GM21825 (cell line): ENCODE data around the gene PLXNB3.

Experiments
- ATAC-seq: cut with Tn5 transposase; IDR thresholded peaks from one replicate; pipeline ENCODE4 v1.9.1; 2021; ENCODE audit warnings: mild to moderate bottlenecking, moderate library complexity; ENCODE audit not compliant: unreplicated experiment

The PLXNB3 gene

DNA sequence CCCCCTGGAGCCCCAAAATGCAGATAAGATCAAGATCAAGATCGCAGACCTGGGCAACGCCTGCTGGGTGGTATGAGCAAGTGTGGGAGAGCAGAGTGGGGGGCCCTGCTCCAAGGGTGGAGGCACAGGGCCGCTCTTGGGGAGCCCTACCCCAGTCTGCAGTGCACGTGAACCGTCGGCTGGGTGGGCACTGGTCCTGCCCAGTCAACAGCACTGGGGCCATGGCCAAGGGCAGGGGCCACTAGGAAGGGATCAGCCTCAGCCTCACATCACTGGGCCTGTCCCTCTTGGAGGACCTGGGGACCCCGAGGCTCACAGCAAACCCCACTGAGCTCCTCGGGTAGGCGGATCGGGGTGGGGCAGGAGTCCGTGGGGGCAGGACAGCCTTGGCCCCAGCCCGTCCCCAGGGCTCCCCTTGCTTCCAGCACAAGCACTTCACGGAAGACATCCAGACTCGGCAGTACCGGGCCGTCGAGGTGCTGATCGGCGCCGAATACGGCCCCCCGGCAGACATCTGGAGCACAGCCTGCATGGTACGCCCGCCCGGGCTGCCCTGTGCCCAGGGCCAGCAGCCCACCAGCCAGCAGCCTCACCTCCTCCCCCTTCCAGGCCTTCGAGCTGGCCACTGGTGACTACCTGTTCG lies 20.4 kb downstream of the PLXNB3 start:
- no peak for ATAC-seq

DNA sequence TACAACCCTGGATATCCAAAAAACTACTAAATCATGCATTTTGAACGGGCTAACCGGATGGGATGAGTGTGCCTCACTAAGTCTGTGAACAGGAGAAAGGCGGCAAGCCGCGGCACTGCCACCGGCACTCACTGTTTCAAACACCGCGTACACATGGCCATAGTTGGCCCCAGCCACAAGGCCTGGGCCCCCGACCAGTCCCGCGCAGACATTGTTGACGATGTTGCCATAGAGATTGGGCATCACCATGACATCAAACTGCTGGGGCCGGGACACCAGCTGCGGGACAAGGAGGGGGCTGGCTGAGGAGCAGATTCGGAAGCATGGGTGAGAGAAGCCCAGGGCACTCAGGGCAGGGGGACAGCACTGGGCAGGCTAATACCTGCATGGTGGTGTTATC lies 22.6 kb downstream of the PLXNB3 start:
- ATAC-seq, result no peak

DNA sequence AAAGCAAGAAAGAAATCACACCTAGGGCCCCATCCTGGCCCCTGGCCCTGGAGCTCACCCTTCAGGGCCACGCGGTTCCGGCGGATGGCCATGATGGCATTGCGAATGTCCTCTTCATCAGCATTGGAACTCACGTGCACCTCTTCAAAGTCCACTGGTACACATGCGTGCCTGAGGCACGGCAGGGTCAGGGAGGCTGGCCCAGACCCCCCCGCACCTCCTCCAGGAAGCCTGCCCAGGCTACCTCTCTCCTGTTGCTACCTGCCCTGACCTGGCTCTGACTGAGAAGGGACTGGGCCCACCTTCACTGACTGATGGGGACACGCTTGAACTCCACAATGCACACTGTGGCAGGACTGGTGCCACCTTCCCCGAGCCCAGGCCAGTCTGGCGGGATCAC lies 25.6 kb downstream of the PLXNB3 start:
- no peak for ATAC-seq

DNA sequence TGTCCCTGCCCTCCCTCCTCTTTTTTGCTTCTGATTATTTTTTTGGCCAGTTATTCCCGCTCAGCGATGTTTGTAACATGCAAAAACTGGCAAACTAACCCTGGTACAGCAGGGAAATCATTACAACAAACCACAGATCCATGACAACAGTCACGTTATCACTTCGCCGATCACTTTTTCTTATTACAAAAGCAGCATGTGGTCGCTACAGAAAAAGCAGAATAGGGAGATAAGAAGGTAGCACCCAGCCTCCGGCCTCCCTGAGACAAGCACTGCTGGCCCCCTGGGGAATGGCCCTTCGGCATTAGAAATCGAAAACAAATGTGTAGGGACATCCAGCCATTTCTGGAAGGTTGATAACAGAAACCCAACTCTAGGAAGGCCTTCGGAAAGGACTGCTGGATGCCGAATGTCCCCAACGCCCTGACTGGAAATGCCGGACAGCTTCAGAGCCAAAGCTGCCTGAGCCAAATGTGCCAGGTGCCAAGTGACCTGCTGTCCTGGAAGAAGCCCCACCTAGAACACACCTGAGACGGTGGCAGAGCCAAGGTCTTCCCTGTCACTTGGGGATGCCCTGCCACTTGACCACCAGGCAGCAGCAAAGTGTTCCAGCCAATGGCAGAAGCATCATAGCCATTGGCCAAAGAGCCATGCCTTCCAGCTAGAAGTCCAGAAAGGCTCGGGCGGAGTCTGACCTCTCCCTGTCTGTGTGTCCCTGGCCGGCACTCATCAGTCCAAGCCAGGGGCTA lies 27.2 kb downstream of the PLXNB3 start:
- no peak for ATAC-seq

DNA sequence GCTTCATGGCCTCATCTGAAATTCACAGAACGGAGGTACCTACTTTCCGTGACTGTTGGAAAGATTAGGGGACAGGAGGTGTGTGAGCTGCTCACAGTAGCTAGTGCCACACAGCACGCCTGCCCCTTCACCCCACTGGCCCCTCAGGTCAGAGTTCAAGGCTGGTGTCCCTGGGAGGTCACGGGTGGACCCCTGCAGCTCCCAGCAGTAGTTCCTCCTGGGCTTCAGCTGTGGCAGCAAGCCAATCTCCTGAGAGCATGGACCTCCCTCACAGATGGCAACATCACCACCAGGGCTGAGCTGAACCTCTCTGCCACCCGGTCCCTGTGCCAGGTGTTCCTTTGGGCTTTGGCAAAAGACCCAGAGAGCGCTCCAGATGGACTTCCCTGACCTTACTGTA lies 28.3 kb downstream of the PLXNB3 start:
- no peak for ATAC-seq

DNA sequence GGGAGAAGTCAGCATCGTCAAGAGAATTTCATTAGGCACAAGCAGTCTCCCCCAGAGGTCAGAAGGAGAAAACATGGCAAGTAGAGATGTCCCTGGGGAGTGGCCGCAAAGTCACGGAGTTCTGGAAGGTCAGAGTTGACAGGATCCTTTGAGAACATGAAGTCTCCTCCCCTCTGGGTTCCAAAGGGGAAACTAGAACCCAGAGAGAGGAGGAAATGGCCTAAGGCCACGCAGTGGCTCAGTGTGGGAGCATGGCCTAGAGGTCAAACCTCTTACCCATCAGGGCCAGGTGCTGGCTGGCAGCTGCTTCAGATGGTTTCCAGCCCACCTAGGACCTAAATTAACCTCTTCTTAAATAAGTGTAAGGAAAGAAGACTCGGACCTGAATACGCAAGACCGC lies 29.2 kb downstream of the PLXNB3 start:
- no peak for ATAC-seq

DNA sequence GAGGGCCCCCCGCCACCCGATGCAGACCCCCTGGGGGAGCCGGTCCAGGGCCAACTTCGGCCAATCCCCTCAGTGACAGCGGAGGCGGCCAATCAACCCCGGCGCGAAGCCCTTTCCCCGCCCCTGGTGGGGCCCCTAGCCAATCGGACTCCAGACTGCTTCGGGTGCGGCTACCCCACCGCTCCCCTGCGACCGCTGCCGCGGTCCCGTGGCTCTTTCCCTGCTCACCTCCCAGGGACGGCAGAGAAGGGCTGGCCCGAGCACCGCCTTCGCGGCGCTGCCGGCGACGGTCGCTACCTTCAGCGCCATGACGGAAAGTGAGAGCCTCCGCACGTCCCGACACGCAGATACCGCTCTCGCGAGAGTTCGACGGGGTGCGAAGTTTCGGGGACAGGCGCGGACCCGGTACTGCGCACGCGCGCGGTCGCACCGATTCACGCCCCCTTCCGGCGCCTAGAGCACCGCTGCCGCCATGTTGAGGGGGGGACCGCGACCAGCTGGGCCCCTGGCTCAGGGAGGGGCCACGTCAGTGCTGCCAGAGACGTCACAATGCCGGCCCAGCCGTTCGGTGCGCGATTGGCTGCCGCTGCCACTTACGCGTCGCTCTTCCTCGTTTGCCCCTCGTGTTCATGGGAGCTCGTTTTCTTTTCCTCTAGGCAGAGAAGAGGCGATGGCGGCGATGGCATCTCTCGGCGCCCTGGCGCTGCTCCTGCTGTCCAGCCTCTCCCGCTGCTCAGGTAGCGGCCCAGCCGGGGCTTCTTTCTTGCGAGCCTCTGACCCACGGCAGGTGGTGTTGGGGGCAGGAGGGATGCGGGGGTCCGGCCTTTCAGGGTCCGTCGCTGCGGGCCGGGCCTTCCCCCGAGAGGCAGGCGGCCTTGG lies 30.2 kb downstream of the PLXNB3 start, which contains the start of the genes IDH3G and SSR4:
TSS of gene IDH3G (minus strand) at position 358 of the 879 bp plus-strand sequence. CDS start at position 309, 49 bp downstream.
TSS of gene SSR4 (plus strand) at position 651 of the 879 bp plus-strand sequence. CDS start at position 671, 20 bp downstream.
- ATAC-seq, result peak; percentile 89

DNA sequence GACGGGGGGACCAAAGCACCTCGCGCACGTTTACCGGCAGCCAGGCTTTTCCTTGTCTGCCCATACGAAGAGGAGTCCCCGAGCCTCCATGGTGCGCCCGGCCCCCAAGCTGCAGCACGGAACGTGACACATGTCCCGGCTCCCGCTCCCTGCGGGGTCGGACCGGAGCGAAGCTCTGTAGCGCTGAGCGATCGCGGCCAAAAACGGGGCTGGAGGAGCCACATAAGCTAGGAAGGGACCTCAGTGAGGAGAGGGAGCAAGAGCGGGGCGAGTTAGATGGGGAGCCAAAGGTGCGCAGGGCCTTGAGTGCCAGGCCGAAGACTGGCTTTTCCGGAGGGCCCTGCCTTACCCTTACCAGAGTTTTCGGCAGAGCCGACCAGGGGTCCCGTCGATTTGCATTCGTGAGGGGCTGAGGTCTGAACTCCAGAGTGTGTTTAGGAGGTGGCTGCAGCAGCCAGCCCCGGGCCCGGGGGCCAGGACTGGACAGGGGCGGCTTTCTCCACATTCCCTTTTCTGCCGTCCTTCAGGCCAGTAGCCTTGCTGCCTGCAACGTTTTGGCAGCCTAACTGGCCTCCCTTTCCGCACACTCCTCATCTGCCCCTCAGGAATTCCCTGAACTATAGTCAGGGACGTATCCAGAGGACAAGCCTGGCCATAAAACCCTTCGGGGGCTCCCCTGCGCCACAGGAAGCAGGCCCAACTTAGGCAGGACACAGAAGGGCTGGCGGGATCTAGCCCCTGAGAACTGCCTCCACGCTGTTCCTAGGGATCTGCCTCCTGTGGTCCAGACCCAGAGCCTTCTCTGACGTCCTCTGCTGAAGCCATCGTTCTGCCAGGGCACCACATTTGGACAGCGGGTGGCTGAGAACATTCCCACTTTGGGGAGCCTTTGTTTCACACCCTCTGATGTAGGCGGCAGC lies 31.1 kb downstream of the PLXNB3 start:
- no peak for ATAC-seq

DNA sequence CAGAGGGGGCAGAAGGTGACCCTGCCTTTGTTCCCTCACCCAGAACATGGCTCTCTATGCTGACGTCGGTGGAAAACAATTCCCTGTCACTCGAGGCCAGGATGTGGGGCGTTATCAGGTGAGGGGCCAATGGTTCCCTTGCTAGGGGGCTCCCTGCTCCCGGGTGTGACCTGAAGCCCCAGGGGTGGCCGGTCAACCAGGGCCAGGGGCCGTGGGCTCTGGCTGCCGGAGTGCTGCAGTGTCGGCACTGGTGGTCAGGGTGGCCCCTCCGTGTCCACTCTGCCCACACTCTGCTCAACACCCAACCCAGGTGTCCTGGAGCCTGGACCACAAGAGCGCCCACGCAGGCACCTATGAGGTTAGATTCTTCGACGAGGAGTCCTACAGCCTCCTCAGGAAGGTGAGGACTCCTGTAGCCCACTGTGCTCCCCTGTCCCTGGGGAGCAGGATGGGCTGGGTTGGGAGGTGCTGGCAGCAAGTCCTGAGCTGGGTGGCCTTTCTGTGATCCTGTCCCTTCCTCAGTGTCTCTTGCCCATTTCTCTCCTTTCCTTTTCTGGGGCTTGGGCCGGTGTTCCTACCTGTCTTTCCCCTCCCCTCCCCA lies 33.5 kb downstream of the PLXNB3 start:
- no peak for ATAC-seq

DNA sequence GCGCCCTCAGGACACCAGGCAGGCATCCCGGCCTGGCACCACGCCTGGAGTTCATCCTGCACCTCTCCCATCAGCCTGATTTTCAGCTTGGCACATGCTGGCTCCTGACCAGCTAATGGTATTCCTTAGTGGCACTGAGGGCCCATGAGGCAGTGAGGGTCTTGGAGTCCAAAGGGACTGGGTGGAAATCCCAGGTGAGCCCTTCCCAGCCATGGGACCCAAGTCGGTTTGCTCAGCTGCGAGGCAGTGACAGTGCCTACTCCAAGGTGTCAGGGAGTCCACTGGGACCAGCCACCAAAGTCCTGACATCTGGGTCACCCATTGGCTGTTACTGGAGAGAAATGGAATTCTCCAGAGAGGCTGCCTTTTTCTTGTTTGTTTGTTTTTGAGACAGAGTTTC lies 35.3 kb downstream of the PLXNB3 start:
- no peak for ATAC-seq

DNA sequence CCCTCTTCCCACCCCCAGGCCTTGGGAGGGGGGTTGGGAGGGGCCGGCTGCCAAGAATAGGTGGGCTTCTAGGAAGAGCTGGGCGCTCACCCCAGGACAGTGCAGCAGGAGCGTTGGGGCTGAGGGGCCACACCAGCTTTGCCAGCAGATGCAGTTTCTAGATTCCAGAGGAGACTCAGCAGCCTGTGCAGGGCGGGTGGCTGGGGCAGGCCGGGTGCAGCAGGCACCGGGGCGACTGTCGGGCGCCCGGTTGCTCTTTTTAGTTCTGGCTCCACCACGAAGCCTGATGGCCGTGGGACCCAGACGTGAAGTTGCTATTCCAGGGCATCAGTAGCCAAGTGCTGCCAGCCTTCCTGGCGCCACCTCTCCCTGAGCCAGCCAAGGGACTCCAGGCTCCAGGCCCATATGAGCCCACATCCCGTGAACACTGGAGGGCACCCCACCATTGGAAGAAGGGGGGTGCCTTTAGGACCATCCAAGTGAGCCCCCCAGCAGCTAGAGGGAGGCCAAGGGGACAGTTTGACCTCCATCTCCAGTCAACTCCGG lies 36.2 kb downstream of the PLXNB3 start:
- ATAC-seq, result no peak

DNA sequence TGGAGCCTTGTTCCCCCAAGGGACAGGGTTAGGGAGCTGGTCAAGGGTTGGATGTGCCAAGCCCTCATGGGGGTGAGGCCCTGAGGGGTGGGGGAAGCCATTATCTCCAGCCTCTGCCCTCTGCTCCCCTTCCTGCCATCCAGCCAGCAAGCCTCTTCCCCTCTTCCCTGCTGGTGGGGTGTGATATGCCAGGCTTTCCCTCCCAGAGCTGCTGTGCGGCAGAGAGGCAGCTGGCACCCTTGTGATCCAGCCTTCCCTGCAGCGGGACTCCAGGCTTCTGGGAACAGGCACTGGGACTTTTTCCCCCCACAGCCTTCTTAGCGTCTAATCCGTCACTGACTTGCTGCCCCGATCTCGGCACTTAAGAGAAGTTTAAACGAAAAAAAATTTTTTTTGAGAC lies 36.7 kb downstream of the PLXNB3 start:
- no peak for ATAC-seq

DNA sequence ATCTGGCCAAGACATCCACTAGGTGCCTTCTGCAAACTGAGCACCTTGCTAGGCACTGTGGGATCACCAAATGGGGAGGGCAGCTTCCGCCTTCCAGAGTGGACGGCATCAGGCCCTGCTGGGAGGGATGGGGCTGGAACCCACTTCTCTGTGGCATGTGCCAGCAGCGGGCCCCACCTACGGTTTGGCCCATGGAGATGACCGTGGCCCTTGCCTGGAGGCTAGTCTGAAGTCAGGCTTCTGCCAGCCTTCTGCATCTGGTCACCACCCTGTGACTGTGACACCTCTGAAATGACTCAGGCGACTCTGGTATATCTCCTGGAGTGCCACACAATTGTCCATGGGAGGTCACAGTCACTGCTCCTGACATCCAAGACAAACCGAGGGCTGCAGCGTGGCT lies 37.6 kb downstream of the PLXNB3 start:
- no peak for ATAC-seq

DNA sequence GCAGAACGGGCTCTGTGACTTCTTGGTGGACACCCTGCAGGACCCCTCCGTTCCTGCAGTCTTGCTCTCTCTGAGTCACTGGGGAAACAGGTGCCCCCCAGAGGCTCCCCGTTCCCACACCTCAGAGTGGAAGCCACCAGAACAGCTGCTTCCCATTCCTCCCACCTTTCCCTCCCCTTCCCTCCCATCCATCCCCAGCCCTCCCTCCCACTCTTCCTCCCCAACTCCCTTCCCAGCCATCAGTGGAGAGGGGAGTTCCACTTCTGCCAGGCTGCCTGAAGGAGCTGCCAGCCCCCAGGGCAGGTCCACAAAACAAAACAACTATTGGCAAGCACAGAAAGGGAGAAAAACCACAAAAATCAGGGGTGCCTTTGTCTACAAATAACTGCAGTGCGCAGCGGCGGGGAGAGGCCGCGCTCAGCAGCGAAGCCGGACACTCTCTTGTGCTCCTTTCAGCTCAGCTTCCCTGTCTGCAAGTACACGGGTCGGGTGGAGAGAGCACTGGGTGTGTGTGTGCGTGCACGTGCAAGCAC lies 38.5 kb downstream of the PLXNB3 start:
- no peak for ATAC-seq

DNA sequence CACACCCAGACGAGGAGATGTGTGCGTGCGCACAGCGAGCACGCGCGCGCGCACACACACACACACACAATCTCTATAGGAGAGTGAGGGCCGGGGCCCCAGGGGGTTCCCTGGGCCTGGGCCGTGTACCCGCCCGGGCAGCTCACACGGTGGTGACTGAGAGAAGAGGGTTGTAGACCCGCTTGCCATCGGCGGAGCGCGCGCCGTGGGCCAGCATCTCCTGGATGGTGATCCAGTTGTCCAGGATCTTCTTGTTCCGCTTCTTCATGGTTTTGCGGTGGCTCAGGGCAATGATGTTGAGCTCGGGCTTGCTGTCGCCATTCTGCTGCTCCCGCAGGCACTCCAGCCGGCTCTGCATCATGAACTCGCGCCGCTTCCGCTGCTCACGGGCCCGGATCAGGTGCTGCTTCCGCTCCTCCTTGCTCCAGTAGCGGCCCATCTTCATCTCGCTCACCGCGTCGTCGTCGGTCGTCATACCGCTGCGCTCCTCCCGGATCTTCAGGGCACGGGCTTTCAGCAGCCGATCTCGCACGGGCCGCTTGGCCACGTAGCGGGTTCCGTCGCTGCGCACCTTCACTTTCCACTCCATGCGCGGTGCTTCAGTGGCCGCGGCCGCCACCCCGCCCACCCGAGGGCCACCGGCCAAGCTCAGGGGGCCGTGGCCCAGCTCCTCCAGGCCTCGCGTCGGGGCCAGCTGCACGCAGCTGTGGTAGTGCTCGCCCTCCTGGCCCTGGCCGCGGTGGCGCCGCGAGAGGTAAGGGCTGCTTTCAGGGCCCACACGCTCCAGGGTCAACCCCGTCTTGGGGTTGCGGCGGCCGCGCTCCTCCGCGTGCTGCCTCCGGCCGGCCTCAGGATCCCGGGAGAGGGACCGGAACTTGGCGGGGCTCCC lies 39.4 kb downstream of the PLXNB3 start:
- no peak for ATAC-seq

DNA sequence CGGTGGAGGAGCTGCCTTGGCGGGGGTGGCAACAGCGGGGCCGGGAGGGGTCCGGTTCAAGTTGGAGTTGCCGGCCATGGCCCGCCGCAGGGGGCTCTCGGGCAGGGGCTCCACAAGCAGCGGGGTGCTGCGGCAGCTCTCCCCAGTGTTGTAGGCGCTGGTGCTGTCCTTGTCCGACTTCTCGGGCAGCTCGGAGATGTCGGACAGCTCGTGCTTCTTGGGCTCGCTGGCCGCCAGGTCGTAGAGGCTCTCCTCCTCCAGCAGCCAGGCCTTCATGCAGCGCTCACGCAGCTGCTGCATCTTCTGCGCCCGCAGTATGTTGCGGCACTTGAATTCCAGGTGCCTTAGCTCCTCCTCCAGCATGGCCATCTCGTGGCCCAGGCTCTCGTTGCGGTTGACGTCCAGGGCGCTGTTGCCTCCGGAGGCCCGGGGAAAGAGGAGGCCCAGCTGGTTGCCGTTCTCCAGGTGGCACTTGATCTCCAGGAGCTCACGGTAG lies 40.1 kb downstream of the PLXNB3 start:
- no peak for ATAC-seq

DNA sequence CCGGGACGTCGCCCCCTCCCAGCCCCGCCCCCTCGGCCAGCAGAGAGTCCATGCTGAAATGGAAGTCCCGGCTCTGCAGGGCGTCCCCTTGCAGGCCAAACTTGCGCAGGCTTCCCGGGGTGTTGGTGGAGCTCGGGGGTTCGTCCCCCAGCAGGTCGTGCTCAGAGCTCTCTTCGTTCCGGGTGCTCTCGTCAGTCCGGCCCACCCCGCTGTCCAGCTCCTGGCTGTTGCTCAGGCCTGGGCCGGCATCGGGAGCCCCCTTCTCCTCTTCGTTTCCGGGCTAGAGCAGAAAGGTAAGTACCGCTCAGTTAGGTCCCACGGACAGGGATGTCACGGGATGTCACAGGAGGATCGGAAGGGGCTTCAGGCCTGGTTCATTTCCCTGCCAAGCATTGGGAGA lies 40.6 kb downstream of the PLXNB3 start:
- ATAC-seq, result no peak

DNA sequence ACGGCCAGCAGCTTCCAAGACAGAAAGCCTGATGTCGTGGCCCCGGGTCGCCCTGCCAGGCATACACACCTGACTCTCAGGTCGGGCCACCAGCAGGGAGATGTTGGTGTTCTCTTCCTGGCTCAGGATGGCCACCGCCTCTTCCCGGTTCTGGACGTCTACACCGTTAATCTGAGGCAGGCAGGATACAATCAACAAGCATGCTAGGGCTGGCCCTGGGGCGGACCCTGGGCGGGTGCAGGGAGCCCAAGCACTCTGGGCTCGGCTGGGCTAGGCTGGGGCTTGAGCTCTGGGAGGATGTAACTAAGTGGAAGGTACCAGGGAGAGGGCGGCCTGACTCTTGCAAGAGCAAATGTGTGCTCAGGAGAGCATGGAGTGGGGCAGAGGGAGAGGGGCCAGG lies 41.4 kb downstream of the PLXNB3 start:
- no peak for ATAC-seq
